ENCODE results near the gene IL1R2. TPM values are rescaled to one million over a fixed set of nuclear protein-coding genes. Genes with fewer than 3 reads are reported as not detected.
A peak's percentile ranks its signal among the peaks of the same experiment; 100 is the strongest.

Gene IL1R2
- total RNA-seq, 1 donor from 2014 or later = 23.3 TPM

- Histone ChIP-seq H3K9me3 (no peaks in the 10 kb centered on the region), H3K4me1 (peaks cover 24% of the 10 kb centered on the region), H3K27me3 (ENCODE audit: low read depth) (no peaks in the 10 kb centered on the region), H3K4me3 (no peak overlapping the region), H3K36me3 (no peaks in the 10 kb centered on the region), H3K27ac (peak overlapping the region; percentile 81)
- TF ChIP-seq, protein P1, sequence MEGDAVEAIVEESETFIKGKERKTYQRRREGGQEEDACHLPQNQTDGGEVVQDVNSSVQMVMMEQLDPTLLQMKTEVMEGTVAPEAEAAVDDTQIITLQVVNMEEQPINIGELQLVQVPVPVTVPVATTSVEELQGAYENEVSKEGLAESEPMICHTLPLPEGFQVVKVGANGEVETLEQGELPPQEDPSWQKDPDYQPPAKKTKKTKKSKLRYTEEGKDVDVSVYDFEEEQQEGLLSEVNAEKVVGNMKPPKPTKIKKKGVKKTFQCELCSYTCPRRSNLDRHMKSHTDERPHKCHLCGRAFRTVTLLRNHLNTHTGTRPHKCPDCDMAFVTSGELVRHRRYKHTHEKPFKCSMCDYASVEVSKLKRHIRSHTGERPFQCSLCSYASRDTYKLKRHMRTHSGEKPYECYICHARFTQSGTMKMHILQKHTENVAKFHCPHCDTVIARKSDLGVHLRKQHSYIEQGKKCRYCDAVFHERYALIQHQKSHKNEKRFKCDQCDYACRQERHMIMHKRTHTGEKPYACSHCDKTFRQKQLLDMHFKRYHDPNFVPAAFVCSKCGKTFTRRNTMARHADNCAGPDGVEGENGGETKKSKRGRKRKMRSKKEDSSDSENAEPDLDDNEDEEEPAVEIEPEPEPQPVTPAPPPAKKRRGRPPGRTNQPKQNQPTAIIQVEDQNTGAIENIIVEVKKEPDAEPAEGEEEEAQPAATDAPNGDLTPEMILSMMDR (IDR thresholded peaks at IDR 0.05) = no peak
- no peak for DNase-seq
- intact Hi-C loops (cut with DNase I) = no loop called here
- peak; percentile 52 to 54 for ATAC-seq
Measured at GRCh38 chr2:101960819-101961337, 30.9 kb upstream of the IL1R2 start.

GRCh38 chr2:101961338-101962191 is 30.2 kb upstream of the IL1R2 start:
- intact Hi-C loops (cut with DNase I) = no loop called here
- Histone ChIP-seq H3K4me1 (peaks cover 24% of the 10 kb centered on the region), H3K9me3 (no peaks in the 10 kb centered on the region), H3K27me3 (ENCODE audit: low read depth) (no peaks in the 10 kb centered on the region), H3K4me3 (peak overlapping the region; percentile 11), H3K27ac (peak overlapping the region; percentile 81), H3K36me3 (no peaks in the 10 kb centered on the region)
- peak; percentile 88 for ATAC-seq
- TF ChIP-seq, protein P1 (IDR thresholded peaks at IDR 0.05) = no peak
- peak; percentile 77 for DNase-seq

DNA sequence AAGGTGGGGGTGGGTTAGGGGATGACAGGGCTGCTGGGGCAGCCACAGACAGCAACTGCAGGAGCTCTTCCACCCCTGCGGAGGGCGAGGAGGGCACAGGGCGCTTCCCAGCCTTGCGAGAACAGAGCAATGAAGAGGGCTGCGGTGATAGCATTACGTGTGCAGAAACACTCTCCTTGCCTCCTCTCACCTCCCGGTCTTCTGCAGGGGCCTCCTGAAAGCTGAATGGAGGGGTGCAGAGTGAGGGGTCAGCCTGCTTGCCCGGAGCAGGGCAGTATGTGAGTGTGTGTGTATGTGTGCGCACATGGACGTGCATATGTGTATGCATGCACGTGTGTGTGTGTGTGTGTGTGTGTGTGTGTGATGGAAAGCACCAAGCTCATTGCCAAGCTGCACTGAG is 29.5 kb upstream of the IL1R2 start:
- DNase-seq (no peak), ATAC-seq (peak in 1 of 2 donors; percentile 4)
- peaks cover 27% of the 10 kb centered on the region for H3K4me1 ChIP-seq
- H3K27me3 ChIP-seq (ENCODE audit: low read depth) = no peaks in the 10 kb centered on the region
- H3K4me3 ChIP-seq = peak overlapping the region; percentile 11
- intact Hi-C loops (cut with DNase I) = no loop called here
- peak overlapping the region; percentile 81 for H3K27ac ChIP-seq
- TF ChIP-seq, protein P1 (IDR thresholded peaks at IDR 0.05) = no peak
- H3K9me3 ChIP-seq = no peaks in the 10 kb centered on the region
- H3K36me3 ChIP-seq = no peaks in the 10 kb centered on the region

DNA sequence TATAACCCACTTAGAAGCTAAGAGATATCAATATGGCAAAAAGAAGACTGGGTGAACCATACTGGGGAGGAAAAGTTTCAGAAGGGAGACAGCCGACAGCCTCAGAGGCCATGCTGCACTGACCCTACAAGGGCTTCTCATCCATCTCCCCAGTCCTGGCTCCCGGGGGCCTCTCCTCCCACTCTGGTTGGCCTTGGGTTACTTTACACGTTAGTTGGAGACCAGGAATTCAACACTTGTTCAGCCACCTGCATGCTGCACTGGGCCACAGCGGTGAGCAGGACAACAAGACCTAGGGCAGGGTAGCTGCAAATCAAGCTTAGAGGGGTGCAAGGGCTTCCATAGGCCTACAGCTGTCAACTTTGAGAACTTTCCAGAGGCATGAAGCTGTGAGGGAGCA is 28.6 kb upstream of the IL1R2 start:
- no peak for ATAC-seq
- Histone ChIP-seq H3K27me3 (ENCODE audit: low read depth) (no peaks in the 10 kb centered on the region), H3K4me1 (peaks cover 34% of the 10 kb centered on the region), H3K36me3 (no peaks in the 10 kb centered on the region), H3K9me3 (no peaks in the 10 kb centered on the region), H3K4me3 (no peak overlapping the region), H3K27ac (no peak overlapping the region)
- TF ChIP-seq, protein P1 (IDR thresholded peaks at IDR 0.05) = no peak
- intact Hi-C loops (cut with DNase I) = no loop called here
- DNase-seq = no peak

- Histone ChIP-seq H3K4me3 (no peak overlapping the region), H3K36me3 (no peaks in the 10 kb centered on the region), H3K27me3 (ENCODE audit: low read depth) (no peaks in the 10 kb centered on the region), H3K4me1 (peaks cover 11% of the 10 kb centered on the region), H3K27ac (no peak overlapping the region), H3K9me3 (no peaks in the 10 kb centered on the region)
- DNase-seq (no peak), ATAC-seq (no peak)
- TF ChIP-seq, protein P1 (IDR thresholded peaks at IDR 0.05) = no peak
- intact Hi-C loops (cut with DNase I) = no loop called here
Measured at GRCh38 chr2:101967826-101968513, 23.8 kb upstream of the IL1R2 start.

All from lower lobe of right lung (tissue), 2 donors.